Rectal smooth muscle tissue (tissue), 1 donor: ENCODE data around the gene PRR36.

Experiments
- H3K27ac ChIP-seq: one replicate; pipeline ENCODE4 v1.7.0; 2013; ENCODE audit warnings: low read depth, low read length, inconsistent platforms
- H3K27me3 ChIP-seq: one replicate; pipeline ENCODE4 v1.7.0; 2013; ENCODE audit warnings: low read length; ENCODE audit not compliant: control insufficient read depth, insufficient read depth
- H3K36me3 ChIP-seq: one replicate; pipeline ENCODE4 v1.7.0; 2013; ENCODE audit warnings: low read length; ENCODE audit not compliant: control insufficient read depth, insufficient read depth
- H3K4me1 ChIP-seq: one replicate; pipeline ENCODE4 v1.7.0; 2013; ENCODE audit warnings: low read length; ENCODE audit not compliant: control insufficient read depth, insufficient read depth
- H3K4me3 ChIP-seq: one replicate; pipeline ENCODE4 v1.7.0; 2013; ENCODE audit warnings: low read length
- H3K9ac ChIP-seq: one replicate; pipeline ENCODE4 v1.7.0; 2013; ENCODE audit warnings: low read length

The PRR36 gene

DNA sequence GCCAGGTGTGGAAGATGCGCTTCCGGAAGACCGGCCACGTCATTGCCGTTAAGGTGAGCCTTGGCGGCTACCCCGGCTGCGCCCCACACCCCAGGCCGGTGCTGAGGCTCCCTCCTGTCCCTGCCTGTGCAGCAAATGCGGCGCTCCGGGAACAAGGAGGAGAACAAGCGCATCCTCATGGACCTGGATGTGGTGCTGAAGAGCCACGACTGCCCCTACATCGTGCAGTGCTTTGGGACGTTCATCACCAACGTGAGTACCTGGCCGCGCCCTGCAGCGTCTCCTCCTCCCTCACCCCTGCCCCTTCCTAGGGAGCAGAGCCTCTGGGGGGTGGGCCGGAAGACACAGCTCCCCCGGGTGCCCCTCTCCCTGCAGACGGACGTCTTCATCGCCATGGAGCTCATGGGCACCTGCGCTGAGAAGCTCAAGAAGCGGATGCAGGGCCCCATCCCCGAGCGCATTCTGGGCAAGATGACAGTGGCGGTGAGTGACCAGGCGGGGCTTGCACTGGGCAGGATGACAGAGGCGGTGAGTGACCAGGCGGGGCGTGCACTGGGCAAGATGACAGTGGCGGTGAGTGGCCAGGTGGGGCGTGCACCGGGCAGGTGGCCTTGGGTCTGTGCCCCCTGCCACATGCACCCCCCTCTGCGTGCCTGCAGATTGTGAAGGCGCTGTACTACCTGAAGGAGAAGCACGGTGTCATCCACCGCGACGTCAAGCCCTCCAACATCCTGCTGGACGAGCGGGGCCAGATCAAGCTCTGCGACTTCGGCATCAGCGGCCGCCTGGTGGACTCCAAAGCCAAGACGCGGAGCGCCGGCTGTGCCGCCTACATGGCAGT lies 36.4 kb upstream of the PRR36 start:
- Histone ChIP-seq H3K27ac (no peak overlapping the region), H3K4me1 (no peaks in the 10 kb centered on the region), H3K4me3 (no peak overlapping the region), H3K36me3 (peaks cover 15% of the 10 kb centered on the region), H3K27me3 (peaks cover 6% of the 10 kb centered on the region), H3K9ac (no peak overlapping the region)

DNA sequence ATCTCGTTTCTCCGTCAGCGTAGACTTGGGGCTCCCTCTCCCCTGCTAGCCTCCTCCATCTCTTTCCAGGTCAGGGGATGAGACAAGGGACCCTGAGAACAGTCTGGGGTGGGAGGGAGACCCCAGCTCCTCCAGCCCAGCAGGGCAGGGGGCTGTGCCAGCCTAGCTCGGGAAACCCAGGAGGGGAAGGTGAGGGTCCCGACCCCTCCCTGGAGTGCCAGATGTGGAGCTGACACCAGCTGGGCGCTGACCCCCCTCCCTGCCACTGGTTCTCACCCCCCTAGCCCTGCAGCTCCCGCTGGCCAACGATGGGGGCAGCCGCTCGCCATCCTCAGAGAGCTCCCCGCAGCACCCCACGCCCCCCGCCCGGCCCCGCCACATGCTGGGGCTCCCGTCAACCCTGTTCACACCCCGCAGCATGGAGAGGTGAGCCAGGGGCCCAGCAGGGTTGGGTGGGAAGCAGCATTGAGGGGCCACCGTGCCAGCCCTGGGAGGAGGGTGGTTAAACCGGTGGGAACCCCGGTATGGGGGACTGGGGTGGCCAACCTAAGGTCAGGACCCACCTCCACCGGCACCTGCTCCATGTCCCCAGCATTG lies 35.4 kb upstream of the PRR36 start:
- Histone ChIP-seq H3K36me3 (peaks cover 15% of the 10 kb centered on the region), H3K27ac (no peak overlapping the region), H3K9ac (no peak overlapping the region), H3K4me3 (no peak overlapping the region), H3K4me1 (peaks cover 9% of the 10 kb centered on the region), H3K27me3 (peaks cover 2% of the 10 kb centered on the region)

DNA sequence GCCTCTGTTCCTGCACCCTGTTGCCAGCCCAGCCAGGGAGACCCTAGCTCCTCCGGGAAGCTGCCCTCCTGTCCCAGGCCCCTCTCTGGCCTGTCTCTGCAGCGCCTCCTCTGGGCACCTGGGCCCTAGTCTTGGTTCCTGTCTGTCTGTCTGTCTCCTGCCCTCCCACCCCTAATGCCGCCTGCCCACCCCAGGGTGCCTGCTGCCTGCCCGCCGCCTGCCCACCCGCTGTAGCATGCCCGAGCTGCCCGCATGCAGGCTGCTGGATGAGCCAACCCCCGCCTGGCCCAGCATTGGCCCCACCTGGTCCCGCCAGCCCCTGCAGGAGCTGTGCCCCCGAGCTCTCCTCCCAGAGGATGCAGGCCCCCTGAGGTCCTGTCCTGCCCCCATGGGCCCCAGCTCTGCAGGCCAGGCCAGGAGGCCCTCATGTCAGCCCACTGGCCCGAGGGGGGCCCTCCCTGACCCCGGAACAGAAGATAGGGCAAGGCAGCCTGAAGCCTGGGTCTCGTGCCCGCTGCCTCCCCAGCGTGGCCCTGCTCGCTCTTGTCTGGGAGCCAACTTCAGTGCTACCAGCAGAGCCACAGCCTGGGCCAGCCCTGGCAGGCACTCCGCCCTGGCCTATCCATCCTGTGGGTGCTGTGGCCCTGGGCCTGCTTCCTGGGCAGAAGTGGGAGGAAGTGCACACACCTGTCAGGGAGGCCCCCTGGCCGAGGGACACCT lies 34.7 kb upstream of the PRR36 start:
- Histone ChIP-seq H3K4me3 (no peak overlapping the region), H3K27me3 (peaks cover 2% of the 10 kb centered on the region), H3K9ac (no peak overlapping the region), H3K27ac (no peak overlapping the region), H3K36me3 (peaks cover 15% of the 10 kb centered on the region), H3K4me1 (peaks cover 10% of the 10 kb centered on the region)

DNA sequence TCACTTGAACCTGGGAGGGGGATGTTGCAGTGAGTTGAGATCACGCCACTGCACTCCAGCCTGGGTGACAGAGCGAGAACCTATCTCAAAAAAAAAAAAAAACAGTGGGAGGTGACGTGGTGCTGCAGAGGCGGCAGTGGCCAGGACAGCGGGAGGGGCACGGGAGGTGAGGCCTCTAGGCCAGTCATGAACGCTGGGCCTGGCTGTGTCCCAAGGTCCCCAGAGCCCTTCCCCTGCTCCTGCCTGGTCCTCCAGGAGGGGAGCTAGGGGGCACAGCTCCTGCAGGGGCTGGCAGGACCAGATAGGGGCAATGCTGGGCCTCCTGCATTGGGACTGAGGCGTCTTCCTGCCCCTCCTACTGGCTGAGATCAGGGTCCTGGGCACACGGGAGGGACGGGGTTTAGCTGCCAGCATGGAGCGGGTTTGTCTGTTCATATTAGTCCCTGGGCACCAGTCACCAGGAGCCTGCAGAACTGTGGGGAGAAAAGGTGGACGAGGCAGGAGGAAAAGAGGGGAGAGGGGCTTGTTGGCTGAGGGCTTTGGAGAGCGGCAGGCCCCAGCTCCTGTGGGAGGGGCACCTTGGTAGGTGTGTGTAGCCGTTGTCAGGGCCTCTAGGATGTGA lies 34.0 kb upstream of the PRR36 start:
- H3K36me3 ChIP-seq = peaks cover 15% of the 10 kb centered on the region
- H3K27ac ChIP-seq = no peak overlapping the region
- no peak overlapping the region for H3K9ac ChIP-seq
- peaks cover 2% of the 10 kb centered on the region for H3K27me3 ChIP-seq
- peaks cover 11% of the 10 kb centered on the region for H3K4me1 ChIP-seq
- H3K4me3 ChIP-seq = no peak overlapping the region

DNA sequence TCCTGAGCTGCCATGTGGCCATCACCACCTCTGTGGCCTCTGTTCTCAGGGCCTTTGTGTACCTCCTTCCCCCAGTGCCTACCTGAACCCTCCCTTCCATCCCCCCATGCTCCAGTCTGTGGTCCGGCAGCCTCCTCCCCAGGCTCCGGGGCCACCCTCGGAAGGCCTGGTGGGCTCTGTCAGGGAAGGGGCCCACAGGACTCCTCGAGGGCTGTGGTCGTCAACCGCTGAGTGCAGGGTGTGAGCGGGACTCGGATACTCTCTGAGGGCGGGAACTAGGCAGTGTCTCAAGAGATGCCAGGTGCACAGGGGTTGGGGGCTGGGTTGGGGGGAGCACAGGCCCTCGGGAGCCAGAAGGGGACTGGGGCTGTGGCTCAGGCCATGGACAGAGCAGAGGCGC lies 33.4 kb upstream of the PRR36 start:
- peaks cover 12% of the 10 kb centered on the region for H3K36me3 ChIP-seq
- no peak overlapping the region for H3K27ac ChIP-seq

DNA sequence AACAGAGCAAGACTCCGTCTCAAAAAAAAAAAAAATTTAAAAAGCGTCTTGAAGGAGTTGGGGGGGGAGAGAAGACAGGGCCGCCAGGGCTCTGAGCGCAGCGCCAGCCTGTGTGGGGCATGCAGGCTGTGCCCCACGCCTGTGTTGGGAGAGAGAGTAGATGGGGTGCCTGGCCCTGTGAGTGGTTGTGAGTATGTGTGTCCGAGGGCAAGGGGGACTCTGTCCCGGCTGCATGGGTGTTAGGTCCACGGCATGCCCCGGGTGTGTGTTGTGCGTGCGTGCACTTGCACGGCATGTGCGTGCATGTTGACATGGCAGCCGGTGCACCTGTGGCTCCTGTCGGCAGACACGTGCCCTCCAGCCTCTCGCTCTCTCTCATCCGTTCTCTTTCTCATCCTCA lies 32.9 kb upstream of the PRR36 start:
- Histone ChIP-seq H3K4me1 (peaks cover 16% of the 10 kb centered on the region), H3K36me3 (peaks cover 11% of the 10 kb centered on the region), H3K9ac (no peak overlapping the region)

More for the DNA sequence above, 33.4 kb upstream of the PRR36 start:
- no peak overlapping the region for H3K4me3 ChIP-seq
- no peaks in the 10 kb centered on the region for H3K27me3 ChIP-seq
- peaks cover 16% of the 10 kb centered on the region for H3K4me1 ChIP-seq
- H3K9ac ChIP-seq = no peak overlapping the region

DNA sequence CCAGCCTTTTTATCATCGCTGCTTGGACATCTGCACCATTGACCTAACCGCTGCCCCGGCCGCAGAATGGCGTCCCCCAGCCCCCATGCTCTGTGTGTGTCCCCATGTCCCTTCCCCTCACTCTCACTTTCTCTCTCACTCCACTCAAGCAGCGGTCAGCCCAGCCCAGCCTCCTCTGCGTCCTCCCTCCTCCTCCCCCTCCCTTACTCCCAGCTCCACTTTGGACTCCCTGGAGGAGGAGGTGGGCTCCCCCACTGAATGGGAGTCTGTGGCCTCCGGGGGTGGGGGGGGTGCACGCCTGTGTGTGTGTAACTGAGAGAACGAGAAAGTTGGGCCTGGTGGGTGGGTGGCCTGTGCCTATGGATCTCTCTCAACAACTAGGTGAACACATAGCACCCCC lies 31.7 kb upstream of the PRR36 start:
- no peak overlapping the region for H3K27ac ChIP-seq
- no peak overlapping the region for H3K4me3 ChIP-seq
- no peak overlapping the region for H3K9ac ChIP-seq
- peaks cover 6% of the 10 kb centered on the region for H3K36me3 ChIP-seq
- no peaks in the 10 kb centered on the region for H3K27me3 ChIP-seq
- peaks cover 16% of the 10 kb centered on the region for H3K4me1 ChIP-seq

More for the DNA sequence above, 32.9 kb upstream of the PRR36 start:
- Histone ChIP-seq H3K4me3 (no peak overlapping the region), H3K27ac (no peak overlapping the region), H3K27me3 (no peaks in the 10 kb centered on the region)

DNA sequence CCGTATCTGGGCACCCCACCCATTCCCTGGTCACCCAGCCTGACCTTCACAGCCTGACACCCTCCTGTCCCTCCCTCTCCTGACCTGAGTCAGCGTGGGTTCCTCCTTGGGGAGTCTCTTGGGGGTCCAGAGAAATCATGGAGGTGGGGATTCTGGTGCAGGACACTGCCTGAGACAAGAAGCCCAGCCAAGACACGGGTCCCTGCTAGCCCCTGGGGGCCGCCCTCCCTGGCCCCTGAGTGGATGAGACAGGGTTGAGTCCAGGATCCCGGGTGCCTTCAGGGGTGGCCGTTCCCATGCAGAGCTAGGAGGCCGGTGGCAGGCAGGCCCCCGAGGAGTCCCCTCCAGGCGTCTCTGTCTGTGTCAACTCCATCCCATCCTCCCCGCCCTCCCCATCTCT lies 31.1 kb upstream of the PRR36 start:
- no peak overlapping the region for H3K27ac ChIP-seq
- H3K36me3 ChIP-seq = peaks cover under 1% of the 10 kb centered on the region
- H3K4me1 ChIP-seq = peaks cover 16% of the 10 kb centered on the region
- no peak overlapping the region for H3K9ac ChIP-seq
- peak overlapping the region; percentile 81 for H3K4me3 ChIP-seq
- no peaks in the 10 kb centered on the region for H3K27me3 ChIP-seq

DNA sequence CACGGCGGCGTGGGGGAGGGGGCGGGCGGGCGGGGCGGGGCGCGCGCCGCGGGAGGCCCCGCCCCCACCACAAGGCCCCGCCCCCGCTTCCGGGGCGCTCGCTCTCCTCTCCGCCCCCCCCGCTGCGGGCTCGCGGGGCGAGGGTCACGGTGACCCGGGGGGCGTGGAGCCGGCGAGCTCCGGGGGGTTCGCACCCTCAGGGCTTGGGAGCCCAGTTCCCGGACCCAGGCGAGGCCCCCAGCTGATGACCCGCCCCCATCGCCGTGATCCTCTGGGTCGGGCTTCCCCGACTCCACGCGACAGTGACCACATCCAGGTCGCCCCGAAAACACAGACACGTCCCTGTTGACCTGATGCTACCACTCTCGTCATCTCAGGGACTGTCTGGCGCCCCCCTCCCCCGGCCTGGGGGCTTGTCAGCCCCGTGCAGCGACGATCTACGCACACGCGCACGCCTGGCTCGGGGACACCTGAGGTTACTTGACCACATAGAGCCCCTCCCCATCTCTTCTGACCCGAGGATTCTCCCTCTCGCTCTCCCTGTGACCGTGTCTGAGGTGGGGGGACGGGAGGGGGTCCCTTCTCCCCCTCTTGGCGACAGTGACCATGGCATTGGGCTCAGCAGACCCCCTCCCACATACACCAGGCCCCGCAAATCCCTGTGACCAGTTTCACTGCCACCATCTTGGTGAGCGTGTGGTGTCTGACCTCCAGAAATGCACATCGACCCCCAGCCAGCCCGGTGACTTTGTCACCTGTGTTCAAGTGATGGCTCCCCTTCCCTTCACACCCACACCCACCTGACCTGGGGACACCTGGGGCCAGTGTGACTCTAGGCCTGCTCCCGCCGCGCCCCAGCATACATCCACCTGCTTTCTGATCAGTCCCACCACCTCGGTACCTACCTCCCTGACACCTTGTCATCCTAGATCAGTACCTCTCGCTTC lies 30.2 kb upstream of the PRR36 start:
- no peaks in the 10 kb centered on the region for H3K36me3 ChIP-seq
- peak overlapping the region; percentile 81 for H3K4me3 ChIP-seq
- H3K27ac ChIP-seq = peak overlapping the region; percentile 82
- H3K9ac ChIP-seq = peak overlapping the region; percentile 46
- H3K4me1 ChIP-seq = peaks cover 16% of the 10 kb centered on the region
- H3K27me3 ChIP-seq = no peaks in the 10 kb centered on the region

DNA sequence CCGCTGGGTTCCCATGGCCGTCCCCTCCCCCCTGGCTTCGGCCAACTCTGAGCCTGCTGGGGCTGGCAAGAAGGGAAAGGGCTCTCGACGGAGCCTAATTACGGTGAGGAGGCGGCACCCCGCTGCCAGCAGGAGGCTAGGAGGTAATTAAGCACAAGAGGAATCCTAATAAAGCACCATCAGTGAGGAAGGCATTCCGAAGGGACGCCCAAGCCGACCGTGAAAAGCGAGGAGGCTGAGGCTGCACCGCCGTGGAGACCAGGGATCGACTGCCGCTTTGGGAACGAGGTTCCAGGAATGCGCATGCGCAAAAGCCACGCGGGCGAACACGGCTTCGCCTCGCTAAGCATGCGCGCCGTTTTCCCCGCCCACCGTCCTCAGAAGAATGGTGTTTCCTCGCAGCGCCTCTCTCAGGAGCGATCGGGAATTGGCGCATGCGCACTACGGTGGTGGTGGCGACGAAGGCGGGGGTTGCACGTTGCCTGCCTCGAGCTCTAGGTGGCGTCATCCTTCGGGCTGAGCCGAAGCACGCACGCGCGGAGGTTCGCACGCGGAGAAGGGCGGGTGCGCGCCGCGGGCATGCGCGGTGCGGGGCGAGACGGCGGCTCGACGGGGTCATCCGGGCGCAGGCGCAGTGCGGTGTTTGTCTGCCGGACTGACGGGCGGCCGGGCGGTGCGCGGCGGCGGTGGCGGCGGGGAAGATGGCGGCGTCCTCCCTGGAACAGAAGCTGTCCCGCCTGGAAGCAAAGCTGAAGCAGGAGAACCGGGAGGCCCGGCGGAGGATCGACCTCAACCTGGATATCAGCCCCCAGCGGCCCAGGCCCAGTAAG lies 29.3 kb upstream of the PRR36 start, which contains the start of gene MAP2K7:
TSS of gene MAP2K7 (plus strand) at position 634 of the 830 bp plus-strand sequence. CDS start at position 702, 68 bp downstream.
- Histone ChIP-seq H3K27ac (peak within 1 kb of the TSS; percentile 86), H3K4me1 (peaks cover 16% of the 10 kb centered on the region), H3K36me3 (no peaks in the 10 kb centered on the region), H3K9ac (peak within 1 kb of the TSS; percentile 82), H3K4me3 (peak within 1 kb of the TSS; percentile 89), H3K27me3 (no peaks in the 10 kb centered on the region)

DNA sequence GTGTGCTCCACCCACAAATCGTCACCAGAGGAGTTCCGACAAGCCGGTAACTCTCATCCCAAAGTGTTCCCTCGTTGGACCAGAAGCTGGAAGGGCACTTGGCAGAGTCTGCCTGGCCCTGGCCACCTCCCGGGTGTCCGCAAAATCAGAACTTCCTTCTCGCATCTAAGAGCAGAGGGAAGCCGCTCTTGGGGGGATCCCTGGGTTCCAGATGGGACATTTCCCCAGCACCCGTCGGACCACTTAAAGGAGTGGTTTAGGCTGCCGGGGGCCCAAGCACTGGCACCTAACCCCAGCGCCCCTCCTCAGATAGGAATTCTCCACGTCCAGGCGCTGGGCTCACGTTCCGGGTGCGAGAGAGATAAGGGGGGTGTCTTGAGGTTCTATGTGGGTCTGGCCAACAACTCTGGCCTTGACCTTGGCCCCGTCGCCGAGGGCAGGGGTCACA lies 28.6 kb upstream of the PRR36 start:
- H3K4me3 ChIP-seq = peak overlapping the region; percentile 89
- no peaks in the 10 kb centered on the region for H3K36me3 ChIP-seq
- peaks cover 16% of the 10 kb centered on the region for H3K4me1 ChIP-seq
- H3K9ac ChIP-seq = peak overlapping the region; percentile 82
- H3K27ac ChIP-seq = peak overlapping the region; percentile 86
- H3K27me3 ChIP-seq = no peaks in the 10 kb centered on the region
